Smooth muscle cell of the pulmonary artery (primary cell): Measurements from ENCODE around the gene FOCAD. TPM values are rescaled to one million over a fixed set of nuclear protein-coding genes. Genes with fewer than 3 reads are reported as not detected.

ENCODE experiments used
- total RNA-seq: library from RNA; depleted of rRNA; stranded (reverse); fragments of >200 nt; gene quantifications from 2 replicates; pipeline ENCODE4 v1.2.3, GENCODE V29; 2014

The FOCAD gene, protein sequence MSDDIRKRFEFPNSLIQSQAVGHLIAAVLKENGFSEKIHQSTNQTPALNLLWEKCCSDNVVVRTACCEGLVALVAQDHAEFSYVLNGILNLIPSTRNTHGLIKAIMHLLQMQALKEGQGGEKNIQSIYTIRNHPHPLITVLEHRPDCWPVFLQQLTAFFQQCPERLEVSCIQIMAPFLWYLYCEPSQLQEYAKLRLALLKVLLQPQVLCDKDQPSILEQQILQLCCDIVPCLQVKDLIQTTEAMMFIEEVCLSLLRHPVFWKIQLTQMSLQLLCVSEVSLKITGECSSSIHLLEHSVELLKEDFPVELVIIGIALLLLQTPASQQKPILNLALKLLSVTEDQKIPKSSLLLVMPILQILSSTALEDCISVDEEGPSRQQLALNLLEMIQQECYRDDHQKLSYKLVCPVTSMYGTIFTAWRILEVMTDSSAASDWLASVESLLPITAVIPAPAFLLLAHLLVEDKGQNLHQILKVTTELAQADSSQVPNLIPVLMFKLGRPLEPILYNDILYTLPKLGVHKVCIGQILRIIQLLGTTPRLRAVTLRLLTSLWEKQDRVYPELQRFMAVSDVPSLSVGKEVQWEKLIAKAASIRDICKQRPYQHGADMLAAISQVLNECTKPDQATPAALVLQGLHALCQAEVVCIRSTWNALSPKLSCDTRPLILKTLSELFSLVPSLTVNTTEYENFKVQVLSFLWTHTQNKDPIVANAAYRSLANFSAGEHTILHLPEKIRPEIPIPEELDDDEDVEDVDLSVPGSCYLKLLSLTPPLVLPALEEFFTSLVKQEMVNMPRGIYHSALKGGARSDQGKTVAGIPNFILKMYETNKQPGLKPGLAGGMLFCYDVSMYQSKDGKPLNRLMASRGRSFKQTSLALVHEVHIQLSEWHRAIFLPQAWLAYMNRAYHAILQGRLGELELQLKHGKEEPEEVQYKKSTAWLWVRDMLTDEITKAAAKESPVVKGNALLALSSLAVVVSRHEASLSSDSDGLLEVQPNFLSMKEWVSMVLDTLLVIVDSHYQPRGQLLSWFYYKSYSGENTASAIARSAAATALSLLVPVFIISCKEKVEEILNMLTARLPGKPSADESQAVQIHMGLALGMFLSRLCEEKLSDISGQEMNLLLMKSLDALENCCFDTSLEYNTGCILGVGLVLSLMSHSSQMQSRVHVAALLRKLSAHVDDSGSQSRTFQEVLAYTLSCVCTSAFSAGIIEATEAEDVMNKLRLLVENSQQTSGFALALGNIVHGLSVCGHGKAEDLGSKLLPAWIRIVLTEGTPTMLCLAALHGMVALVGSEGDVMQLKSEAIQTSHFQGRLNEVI (N-terminal part only)
- 80.5 and 88.1 TPM in 2 replicates for total RNA-seq

DNA sequence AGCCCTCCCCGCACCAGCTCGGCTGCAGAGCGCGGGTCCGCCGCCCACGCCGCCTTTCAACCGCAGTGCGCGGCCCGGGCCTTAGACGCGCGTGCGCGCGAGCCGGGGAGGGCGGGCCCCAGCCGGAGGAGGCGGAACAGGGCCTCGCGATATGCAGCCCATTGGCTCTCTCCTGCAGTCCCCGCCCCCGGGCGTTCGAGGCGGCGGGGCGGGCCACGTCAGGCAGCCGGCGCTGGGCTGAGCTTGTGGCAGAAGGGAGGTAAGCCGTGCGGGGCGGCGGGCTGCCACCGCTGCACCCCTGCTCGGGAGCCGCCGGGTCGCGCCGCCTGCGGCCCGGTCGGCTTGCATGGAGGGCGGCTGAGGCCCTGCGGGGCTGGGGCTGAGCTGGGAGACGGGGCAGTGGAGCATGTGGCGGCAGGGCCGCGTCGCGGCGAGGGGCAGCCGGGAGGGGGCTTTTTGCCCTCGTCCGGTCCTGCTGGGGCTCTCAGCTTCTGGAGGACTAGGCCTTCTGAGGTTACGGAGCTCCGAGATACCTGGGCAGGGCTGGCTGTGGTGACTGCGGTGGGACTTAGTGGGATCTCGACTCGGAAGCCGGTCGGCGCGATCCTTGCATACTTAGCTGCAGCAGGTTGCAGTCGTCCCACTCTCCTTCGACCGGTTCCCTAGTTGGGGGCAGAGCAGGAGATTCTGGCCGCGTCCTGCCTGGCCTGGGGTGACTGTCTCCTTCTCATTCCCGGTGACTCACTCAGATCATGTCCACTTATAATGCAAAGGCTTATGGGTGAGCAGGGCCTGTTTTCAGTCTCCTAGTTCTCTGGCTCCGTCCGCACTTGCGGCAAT lies at the start of gene FOCAD:
FOCAD (plus strand) TSS at position 225 of the 840 bp plus-strand sequence. CDS start 31,095 bp downstream, outside the sequence.

DNA sequence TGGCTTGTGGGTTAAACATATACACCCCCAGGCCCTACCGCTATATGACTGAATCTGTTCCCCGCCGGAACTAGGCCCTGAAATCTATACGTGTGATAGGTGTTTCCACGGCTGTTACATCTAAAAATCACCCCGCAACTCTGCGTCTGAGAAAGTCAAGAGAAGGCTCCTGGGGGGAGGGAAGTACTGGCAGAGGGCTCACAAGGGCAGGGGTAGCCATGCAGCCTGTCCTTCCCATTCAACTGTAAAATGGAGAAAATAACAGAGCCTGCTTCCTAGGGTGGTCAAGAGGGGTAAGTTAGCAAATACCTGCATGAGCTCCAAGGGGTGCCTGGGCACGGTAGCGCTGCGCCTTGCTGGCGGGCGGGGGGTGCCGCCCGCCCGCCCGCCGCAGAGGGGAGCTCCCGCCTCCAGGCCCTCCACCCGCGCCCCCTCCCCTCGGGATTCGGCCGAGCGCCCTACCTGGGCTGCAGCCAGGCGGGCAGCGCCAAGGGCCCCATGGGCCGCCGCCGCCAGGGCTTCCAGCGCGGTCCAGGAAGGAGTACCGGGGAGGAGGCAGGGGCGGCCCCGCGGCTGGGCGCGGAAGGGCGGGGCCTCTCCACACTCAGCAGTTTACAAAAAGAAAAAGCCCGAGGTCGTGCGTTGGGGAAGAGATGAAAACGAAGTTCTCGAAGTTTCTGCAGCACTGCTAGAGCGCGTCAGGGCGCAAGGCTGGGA lies 347.2 kb downstream of the FOCAD start, which contains the start of gene HACD4:
HACD4 (minus strand) TSS at position 550 of the 717 bp plus-strand sequence; CDS start at position 500, 50 bp downstream.

Other genes starting within 250 kb of the FOCAD start
- 20.0 and 31.8 TPM in 2 replicates for gene MLLT3, start 61.8 kb upstream of the FOCAD start, total RNA-seq